Activated naive CD4-positive, alpha-beta T cell (primary cell): ENCODE results near the gene ARFGEF3.
"Not testable (repeated sequence)": the region's sequence is repeated elsewhere in the genome, so short reads cannot be mapped to it uniquely, and the experiment has no call there.

ENCODE experiments used
- DNase-seq, 4 experiments: peaks; one replicate each; lab custom pipeline; 2025; lab: John Stamatoyannopoulos, UW

ARFGEF3 gene

DNA sequence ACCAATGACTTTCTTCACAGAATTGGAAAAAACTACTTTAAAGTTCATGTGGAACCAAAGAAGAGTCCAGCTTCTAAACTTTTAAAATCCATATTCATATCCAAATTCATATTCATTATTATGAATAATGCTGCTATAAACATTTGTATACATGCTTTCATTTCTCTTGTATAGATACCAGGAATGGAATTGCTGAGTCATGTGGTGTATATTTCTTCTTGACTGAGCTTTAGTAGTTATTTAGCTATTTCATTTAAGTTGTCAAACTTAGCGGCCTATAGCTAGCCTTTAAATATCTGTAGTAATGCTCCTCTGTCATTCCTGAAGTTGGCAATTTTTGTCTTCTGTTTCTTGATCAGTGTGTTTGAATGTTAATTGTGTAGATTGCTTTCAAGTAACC, 196.2 kb downstream of the ARFGEF3 start:
- no peak for DNase-seq

DNA sequence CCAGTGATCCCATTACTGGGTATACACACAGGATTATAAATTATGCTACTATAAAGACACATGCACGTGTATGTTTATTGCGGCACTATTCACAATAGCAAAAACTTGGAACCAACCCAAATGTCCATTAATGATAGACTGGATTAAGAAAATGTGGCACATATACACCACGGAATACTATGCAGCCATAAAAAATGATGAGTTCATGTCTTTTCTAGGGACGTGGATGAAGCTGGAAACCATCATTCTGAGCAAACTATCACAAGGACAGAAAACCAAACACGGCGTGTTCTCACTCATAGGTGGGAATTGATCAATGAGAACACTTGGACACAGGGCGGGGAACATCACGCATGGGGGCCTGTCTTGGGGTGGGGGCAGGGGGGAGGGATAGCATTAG, 206.9 kb downstream of the ARFGEF3 start:
- not testable (repeated sequence) for DNase-seq

DNA sequence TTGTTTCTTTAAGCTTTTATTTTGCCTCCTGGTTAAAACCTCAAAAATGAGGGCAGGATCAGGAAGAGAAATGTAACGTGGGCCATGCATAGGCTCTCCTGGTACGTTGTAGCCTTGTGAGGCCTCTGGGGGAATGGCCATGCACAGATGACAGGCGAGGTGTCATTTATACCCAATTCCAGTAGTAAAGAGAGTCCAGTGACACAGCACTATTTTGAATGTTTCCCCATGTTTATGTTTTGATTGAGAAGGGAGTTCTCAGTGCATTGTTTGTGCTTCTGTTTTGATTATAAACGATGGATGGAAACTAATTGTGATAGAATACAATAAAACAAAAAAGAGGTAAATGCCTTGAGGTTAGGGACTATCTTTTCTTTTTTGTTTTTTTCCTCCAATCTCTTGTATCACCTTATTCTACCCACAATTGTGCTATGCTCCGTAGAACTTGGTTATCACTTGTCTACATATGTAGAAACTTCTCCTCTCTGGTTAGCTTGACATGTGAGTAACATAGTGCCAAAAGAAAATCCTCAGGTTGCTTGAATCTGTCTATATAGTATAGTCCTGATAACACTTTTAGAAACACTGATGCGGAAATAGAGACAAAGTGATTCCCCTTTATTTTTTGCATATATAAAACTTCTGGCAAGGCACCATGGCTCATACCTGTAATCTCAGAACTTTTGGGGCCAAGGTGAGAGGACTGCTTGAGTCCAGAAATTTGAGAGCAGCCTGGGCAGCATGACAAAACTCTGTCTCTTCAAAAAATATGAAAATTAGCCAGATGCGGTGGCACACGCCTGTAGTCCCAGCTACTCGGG, 209.1 kb downstream of the ARFGEF3 start:
- DNase-seq, result no peak

DNA sequence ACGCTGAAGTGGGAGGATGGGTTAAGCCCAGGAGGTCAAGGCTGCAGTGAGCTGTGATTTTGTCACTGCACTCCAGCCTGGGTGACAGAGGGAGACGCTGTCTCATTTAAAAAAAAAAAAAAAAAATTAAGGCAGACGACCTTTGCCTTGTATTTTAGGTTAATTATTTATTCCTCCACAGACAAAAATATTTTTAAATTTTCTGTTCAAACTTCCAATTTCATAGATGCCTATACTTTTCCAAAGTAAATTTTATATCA, 209.6 kb downstream of the ARFGEF3 start:
- no peak for DNase-seq

DNA sequence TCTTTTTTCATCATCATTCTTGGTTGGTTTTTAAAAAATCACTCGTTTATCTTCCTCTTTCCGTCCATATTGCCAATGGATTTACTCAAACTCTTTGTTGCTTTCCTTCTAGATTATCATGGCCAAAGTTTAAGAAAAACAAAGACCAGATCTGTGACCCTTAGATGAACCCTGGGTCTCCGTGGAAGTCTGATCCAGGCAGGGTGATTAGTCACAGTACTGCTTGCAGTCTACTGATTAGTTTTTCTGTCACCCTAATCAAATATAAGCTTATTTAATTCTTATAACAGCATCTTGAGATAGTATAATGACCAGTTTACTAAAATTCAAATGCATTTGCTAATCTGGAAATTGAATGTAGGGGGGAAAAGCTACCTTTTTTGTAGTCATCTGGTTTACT, 210.0 kb downstream of the ARFGEF3 start:
- DNase-seq, result no peak

DNA sequence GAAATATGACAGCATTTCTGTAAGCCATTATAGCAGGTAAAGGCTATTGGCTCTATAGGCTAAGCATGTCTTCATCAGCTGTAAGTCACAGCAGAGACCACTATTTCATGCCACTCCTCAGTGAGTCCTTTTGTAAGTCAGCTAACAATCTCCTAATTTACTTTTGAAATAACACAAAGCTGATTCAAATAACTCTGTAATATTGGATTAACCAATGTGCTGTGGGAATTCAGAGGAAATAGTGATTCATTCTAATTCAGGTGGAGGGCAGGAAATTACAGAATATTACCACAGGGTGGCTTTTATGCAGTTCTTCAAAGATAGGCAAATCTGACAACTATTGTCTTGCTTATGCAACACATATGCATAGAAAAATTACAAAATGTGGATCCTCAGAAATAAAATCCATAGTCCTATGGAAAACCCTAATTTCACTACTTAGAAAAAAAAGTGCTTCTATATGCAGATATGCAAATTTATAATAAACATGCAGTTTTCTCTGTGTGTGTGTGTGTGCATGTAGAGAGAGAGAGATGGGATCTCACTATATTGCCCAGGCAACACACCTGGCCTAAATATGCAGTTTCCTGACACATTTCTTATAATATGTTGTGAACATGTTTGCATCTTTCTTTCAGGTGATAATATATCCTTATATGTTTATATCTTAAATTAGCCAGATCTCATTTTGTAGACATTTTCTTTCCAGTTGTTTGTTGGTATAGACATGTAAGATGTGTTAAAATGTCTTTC, 211.1 kb downstream of the ARFGEF3 start:
- no peak for DNase-seq

DNA sequence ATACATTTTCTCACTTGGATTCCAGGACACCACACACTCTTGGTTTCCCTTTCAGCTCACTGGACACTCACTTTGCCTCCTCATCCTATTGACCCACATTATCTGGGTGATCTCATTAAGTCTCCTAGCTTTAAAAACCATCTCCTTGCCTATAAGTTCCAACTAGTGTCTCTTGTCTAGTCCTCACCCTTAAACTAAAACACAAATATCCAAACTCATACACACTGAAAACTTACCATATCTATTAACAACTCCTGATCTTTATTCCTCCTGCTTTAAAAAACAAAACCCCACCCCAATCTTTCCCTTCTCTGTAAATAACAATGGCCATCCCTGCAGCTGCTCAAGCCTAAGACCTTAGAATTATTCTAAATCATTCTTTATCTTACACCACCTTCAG, 212.5 kb downstream of the ARFGEF3 start:
- no peak for DNase-seq

DNA sequence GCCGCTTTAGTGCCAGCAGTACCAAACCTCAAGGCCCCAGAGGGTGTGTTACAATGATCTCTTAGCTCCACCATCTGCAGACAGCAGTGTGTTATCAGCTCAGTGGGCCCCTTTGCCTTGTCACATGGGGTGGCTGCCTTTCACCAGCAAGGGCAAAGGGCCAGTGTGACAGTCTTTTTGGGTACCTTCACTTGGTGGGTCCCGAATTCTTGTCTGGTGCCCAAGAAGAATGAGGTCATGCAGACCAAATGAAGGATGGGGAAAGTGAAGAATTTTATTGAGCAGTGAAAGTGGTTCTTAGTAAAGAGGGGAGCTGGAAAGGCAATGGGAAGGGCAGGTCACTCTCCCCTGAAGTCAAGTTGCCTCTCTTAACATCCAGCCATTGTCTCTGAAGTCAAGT, 213.1 kb downstream of the ARFGEF3 start:
- DNase-seq, result no peak

DNA sequence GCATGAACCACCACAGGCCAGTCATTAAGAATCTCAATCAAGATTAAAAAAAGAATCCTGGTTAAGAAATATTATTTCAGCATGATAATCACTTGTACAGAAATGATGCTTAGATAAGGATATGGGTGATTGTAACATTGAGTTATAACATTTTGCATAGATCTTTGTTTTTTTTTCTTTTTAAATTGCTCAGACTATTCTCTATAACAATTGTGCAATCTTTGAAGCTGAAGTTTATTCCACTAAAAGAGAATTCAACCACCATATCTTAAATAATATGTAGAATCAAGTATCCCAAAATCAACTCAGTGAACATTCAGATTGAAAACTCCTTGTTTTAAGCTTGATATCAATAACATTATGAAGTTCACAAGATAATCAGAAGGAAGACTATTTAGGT, 215.3 kb downstream of the ARFGEF3 start:
- DNase-seq, result no peak

DNA sequence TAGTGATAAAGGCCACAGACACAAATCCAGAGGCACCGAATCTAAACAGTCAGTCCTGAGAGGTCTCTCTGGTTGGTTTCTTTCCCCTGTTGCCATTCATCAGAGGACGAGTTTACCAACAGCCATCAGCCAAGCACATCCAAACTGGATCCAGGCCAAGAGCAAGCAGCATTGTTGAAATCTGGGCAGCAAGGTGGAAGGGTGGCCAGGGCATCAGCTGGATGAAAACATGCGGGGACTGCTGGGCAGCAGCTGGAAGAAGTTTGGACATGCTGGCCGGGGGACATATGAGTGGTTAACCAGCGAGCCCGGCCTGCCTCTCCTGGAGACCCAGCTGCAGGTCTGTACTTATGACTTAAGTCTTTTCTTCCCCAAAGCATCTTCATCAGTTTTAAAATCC, 216.1 kb downstream of the ARFGEF3 start, which contains the start of gene SMIM28:
Gene SMIM28 (plus strand): TSS at position 62 of the 400 bp plus-strand sequence. CDS start 168 bp downstream, at position 230.
- DNase-seq, result no peak

DNA sequence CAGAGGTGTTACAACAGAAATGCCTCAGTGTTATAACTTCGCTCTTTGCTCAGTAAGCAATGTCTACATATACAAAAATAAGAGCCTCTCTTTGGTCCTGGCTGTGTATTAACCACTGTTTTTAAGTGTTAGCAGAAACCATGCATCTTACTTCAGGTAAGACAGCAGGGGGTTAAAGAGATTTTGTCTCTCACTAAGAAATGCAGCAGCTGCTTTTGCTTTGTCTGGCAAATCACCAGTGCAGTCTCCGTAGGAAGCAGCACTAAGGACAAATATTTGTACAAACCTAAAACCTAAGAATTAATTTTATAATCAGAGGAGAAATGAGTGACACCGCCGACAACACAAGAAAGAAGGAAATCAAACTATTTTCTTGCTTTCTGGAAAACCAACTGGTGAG, 216.7 kb downstream of the ARFGEF3 start:
- no peak for DNase-seq

DNA sequence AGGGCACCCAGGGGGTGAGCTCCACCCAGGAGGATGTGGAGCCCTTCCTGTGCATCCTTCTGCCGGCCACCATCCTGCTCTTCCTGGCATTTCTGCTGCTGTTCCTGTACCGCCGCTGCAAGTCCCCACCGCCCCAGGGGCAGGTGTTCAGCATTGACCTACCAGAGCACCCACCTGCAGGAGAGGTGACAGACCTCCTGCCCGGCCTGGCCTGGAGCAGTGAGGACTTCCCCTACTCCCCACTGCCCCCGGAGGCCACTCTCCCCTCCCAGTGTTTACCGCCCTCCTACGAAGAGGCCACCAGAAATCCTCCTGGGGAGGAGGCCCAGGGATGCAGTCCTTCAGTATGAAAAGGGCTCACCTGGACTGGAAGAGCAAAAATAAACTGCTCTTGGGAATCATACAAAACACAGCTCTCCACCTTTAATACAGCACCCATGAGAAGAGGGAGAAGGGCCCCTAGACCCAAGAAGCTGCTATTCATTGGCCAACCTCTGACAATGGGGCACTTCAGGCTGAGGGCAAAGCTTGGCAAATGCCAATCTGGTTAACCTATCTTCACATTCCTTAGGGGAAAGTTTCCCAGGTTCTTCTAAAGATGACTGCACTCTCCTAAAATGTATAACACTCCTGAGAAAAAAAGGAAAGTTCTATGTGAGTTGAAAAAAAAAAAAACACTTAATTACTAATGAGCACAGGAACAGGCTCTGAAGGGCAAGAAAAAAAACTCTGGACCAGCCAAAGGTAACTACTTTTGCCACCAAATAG, 220.9 kb downstream of the ARFGEF3 start:
- DNase-seq, result no peak

DNA sequence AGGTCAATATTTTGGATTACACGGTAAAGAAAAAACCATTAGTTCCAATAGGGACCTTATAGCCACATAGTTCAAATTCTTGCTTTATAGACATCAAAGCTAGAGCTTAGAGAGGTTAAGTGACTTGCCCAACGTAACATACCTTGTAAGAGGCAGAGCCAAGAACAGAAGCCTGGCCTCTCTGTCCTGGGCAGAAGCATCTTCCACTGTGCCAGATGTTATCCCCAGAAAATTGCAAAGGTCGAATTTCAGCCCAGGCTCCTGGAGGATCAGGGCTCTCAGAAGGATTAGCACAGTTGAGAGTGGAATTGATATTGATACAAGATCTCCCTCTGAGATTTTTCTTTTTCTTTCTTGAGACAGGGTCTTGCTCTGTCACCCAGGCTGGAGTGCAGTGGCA, 222.0 kb downstream of the ARFGEF3 start:
- DNase-seq, result no peak

DNA sequence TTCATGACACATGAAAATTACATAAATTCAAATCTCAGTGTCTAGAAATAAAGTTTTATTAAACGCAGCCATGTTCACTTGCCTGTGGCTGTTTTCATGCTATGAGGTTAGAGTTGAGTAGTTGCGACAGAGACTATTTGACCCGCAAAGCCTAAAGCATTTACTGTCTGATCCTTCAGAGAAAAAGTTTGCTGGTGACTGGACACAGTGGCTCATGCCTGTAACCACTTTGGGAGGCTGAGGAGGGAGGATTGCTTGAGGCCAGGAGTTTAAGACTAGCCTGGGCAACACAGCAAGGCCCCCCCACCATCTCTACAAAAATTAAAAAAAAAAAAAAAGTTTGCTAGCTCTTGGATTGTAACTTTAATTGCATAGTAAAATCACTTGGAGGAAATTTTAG, 225.2 kb downstream of the ARFGEF3 start:
- DNase-seq, result no peak

DNA sequence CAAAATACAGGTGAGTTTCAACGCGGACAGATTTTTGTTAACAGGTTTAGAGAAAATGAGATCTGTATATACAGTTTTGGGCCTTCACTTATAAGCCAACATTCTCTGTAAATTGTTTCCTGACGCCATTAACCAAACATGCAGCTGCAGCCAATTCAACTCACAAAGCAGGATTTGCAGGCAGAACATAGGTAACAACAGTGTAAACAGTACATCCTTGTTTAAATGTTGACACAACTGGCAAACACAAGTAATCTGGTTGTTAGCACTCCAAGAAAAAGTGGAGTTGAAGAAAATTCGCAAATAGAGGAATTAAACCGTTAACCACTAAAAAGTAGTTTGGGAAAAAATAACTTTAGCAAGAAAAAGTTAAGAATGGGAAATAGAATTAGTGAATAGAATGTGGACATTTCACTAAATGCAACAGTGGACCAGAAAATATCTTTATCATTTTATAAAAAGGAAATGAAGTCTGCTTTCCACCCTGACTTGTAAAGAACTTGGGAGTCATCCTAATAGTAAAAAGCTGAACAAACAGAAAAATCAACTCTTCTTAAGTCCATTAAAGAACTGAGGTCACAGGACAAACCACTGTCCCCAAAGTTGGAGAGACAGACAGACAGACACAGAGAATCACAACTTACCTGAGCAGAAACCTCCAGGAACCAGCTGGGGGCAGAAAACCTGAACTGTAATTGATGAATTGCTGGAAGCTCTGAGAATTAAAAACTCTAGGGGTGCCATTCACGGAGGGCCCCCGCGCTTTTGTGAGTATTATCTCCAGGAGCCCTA, 226.0 kb downstream of the ARFGEF3 start:
- DNase-seq, result no peak

DNA sequence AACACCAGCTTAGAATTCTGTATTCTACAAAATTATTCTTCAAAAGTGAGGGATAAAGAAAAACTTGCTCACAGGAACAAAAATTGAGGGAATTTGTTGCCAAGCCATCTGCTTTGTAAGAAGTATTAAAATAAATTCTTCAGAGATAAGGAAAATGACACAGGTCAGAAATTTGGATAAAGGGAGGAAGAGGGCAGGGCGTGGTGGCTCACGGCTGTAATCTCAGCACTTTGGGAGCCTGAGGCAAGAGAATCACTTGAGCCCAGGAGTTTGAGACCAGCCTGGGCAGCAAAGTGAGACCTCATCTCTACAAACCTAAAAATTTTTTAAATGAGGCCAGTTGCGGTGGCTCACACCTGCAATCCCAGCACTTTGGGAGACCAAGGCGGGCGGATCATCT, 227.8 kb downstream of the ARFGEF3 start:
- DNase-seq, result no peak
